Astrocyte (in vitro differentiated cells and primary cell): ENCODE data around the gene CALCOCO2.

ENCODE experiments used
- EZH2 ChIP-seq: IDR thresholded peaks from 2 replicates; pipeline ENCODE4 v1.6.1; 2012; ENCODE audit warnings: mild to moderate bottlenecking, low read length, inconsistent platforms; ENCODE audit not compliant: insufficient read depth
- TF ChIP-seq, protein P1 (sequence below): IDR thresholded peaks from 2 replicates; pipeline ENCODE4 v1.5.1; 2011; ENCODE audit warnings: low read depth, mild to moderate bottlenecking, inconsistent platforms, low read length, moderate library complexity; ENCODE audit not compliant: insufficient read depth

DNA sequence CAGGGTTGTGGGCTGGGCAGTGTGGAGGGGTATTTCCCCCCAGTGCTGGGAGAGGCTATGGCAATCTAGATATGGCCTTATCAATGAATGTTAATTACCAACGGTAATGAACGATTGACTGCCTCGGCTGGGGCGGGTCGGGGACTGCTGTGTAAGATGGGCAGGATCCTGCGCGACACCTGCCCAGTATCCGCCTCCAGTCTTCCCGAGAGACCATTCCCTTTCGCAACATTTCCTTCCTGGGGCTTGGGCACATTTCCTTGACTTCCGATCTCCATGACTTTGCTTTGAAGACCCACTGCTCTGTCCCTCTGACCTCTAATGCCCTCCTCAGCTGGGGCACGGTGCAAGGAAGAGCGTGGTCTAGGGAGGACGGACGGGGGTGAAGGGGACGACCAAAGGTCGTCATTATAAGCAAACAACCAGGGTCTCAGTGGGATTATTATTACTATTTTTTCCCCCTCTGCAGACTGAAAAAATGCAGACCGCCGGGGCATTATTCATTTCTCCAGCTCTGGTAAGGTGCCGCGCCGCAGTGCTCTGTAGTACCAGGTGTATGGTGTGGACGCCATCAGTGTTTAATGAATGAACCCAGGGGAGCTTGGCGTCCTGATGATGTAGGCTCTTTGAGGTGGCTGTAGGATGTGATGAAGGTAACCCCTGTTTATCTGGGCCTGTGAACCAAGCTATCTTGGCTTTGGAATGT lies 62.3 kb downstream of the CALCOCO2 start:
- TF ChIP-seq, protein P1, sequence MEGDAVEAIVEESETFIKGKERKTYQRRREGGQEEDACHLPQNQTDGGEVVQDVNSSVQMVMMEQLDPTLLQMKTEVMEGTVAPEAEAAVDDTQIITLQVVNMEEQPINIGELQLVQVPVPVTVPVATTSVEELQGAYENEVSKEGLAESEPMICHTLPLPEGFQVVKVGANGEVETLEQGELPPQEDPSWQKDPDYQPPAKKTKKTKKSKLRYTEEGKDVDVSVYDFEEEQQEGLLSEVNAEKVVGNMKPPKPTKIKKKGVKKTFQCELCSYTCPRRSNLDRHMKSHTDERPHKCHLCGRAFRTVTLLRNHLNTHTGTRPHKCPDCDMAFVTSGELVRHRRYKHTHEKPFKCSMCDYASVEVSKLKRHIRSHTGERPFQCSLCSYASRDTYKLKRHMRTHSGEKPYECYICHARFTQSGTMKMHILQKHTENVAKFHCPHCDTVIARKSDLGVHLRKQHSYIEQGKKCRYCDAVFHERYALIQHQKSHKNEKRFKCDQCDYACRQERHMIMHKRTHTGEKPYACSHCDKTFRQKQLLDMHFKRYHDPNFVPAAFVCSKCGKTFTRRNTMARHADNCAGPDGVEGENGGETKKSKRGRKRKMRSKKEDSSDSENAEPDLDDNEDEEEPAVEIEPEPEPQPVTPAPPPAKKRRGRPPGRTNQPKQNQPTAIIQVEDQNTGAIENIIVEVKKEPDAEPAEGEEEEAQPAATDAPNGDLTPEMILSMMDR: no peak
- TF ChIP-seq EZH2: no peak
